HepG2 (cell line): ENCODE data around the gene ABHD15. TPM values are rescaled to one million over a fixed set of nuclear protein-coding genes. Genes with fewer than 3 reads are reported as not detected.

Experiments
- ARID5B ChIP-seq: IDR thresholded peaks from 2 replicates; pipeline ENCODE4 v1.4.0; 2020; ENCODE audit warnings: mild to moderate bottlenecking, missing genetic modification reagents
- ATF4 ChIP-seq, 2 experiments: fragments of 450-650 bp in 1 of 2; sonication (generic) in 1 of 2; formaldehyde crosslinking; IDR thresholded peaks; 2 replicates each; pipeline versions ENCODE4 v1.5.0 to v1.8.0; 2020 to 2022; ENCODE audit warnings: mild to moderate bottlenecking in 1 of 2, missing genetic modification reagents in 1 of 2
- E2F1 ChIP-seq: sonication (generic); formaldehyde crosslinking; IDR thresholded peaks from 2 replicates; pipeline ENCODE4 v1.5.0; 2020; ENCODE audit warnings: missing genetic modification reagents
- ETV6 ChIP-seq: sonication (generic); formaldehyde crosslinking; conservative IDR thresholded peaks from 2 replicates; pipeline ENCODE4 v1.4.0; 2020; ENCODE audit warnings: missing genetic modification reagents
- HDAC6 ChIP-seq: fragments of 200-600 bp; sonication (generic); IDR thresholded peaks from 2 replicates; pipeline ENCODE4 v1.7.0; 2017; ENCODE audit warnings: mild to moderate bottlenecking, antibody characterized with exemption, low read length, low read depth
- HNF1A ChIP-seq, 2 experiments: sonication (generic) in 1 of 2; formaldehyde crosslinking in 1 of 2; IDR thresholded peaks; 2 replicates each; pipeline versions ENCODE4 v1.4.0 to v1.6.1; 2016 to 2020; ENCODE audit warnings: borderline replicate concordance in 1 of 2, low read depth in 1 of 2, mild to moderate bottlenecking in 1 of 2, missing genetic modification reagents in 1 of 2
- NONO ChIP-seq, 2 experiments: fragments of 450-650 bp in 1 of 2; sonication (generic) in 1 of 2; formaldehyde crosslinking in 1 of 2; IDR thresholded peaks in 1 of 2; conservative IDR thresholded peaks in 1 of 2; 2 replicates each; pipeline versions ENCODE4 v1.6.1 to v1.8.0; 2017 to 2022; ENCODE audit warnings: mild to moderate bottlenecking in 1 of 2, missing genetic modification reagents in 1 of 2, moderate library complexity in 1 of 2
- THYN1 ChIP-seq: sonication (generic); formaldehyde crosslinking; IDR thresholded peaks from 2 replicates; pipeline ENCODE4 v1.8.1; 2023; ENCODE audit warnings: low read depth, mild to moderate bottlenecking, moderate library complexity, missing genetic modification reagents, borderline replicate concordance
- TOPORS ChIP-seq: sonication (generic); formaldehyde crosslinking; IDR thresholded peaks from 2 replicates; pipeline ENCODE4 v1.8.0; 2023; ENCODE audit warnings: mild to moderate bottlenecking, missing genetic modification reagents
- TP53 ChIP-seq: sonication (generic); formaldehyde crosslinking; conservative IDR thresholded peaks from 2 replicates; pipeline ENCODE4 v1.4.0; 2020; ENCODE audit warnings: missing genetic modification reagents
- ZBTB39 ChIP-seq: sonication (generic); formaldehyde crosslinking; IDR thresholded peaks from 2 replicates; pipeline ENCODE4 v1.5.0; 2020; ENCODE audit warnings: missing genetic modification reagents
- ZBTB7B ChIP-seq: sonication (generic); formaldehyde crosslinking; IDR thresholded peaks from 2 replicates; pipeline ENCODE4 v1.4.0; 2020; ENCODE audit warnings: missing genetic modification reagents
- ZNF282 ChIP-seq: fragments of 450-650 bp; IDR thresholded peaks from 2 replicates; pipeline ENCODE4 v1.6.1; 2018; ENCODE audit not compliant: partially characterized antibody
- ZNF414 ChIP-seq: sonication (generic); formaldehyde crosslinking; IDR thresholded peaks from 2 replicates; pipeline ENCODE4 v1.5.0; 2020; ENCODE audit warnings: missing genetic modification reagents
- ZNF501 ChIP-seq: sonication (generic); formaldehyde crosslinking; IDR thresholded peaks from 2 replicates; pipeline ENCODE4 v1.5.1; 2020; ENCODE audit warnings: mild to moderate bottlenecking, moderate library complexity, missing genetic modification reagents
- polyA plus RNA-seq, 8 experiments: library from polyadenylated mRNA; depleted of rRNA in 3 of 8; stranded (reverse) in 7 of 8; unstranded in 1 of 8; fragments of >200 nt; fragmentation: Illumina TruSeq in 4 of 8; extraction: Trizol in 4 of 8; gene quantifications; 2 replicates each; pipeline versions ENCODE4 v1.2.1 to v1.2.3, GENCODE V29; 2011 to 2016; ENCODE audit warnings: low read depth in 4 of 8, missing spikeins in 1 of 8, mixed read lengths in 1 of 8; ENCODE audit not compliant: insufficient read depth in 1 of 8
- total RNA-seq, 5 experiments: library from RNA; depleted of rRNA; stranded (reverse); fragments of >200 nt; fragmentation: Illumina TruSeq; extraction: Trizol; gene quantifications; 2 replicates each; pipeline ENCODE4 v1.2.3, GENCODE V29; 2016; ENCODE audit warnings: low read depth in 1 of 5

The ABHD15 gene
- total and polyA plus RNA-seq, 2 of the 13 experiments (the other 11 are each of a cell fraction or from before 2014, with no cell fraction given), result 2.4 to 7.7 TPM

- peak; percentile 98 for TF ChIP-seq HNF1A (IDR thresholded peaks at IDR 0.05; ENCODE audit: low read depth)
- peak; percentile 98 for TF ChIP-seq HNF1A (CRISPR knock-in tag; IDR thresholded peaks at IDR 0.05; ENCODE audit: borderline replicate concordance)
- no peak for TF ChIP-seq E2F1
- no peak for TF ChIP-seq NONO (IDR thresholded peaks at IDR 0.05)
- no peak for TF ChIP-seq NONO (CRISPR knock-in tag; conservative IDR thresholded peaks at IDR 0.05)
- TF ChIP-seq ZBTB7B (CRISPR knock-in tag), result no peak
- TF ChIP-seq ZNF501 (CRISPR knock-in tag), result no peak
- no peak for TF ChIP-seq ZNF414
- no peak for TF ChIP-seq ZBTB39 (CRISPR knock-in tag)
- peak in 1 of 2 experiments; percentile 75; a peak in 2 of 4 replicates for TF ChIP-seq ATF4 (CRISPR knock-in tag; IDR thresholded peaks at IDR 0.05)
- peak; percentile 77 for TF ChIP-seq ARID5B (CRISPR knock-in tag)
- no peak for TF ChIP-seq TP53 (CRISPR knock-in tag)
- no peak for TF ChIP-seq ETV6 (CRISPR knock-in tag)
- TF ChIP-seq HDAC6, result no peak
- no peak for TF ChIP-seq ZNF282
- no peak for TF ChIP-seq TOPORS (CRISPR knock-in tag)
- no peak for TF ChIP-seq THYN1 (CRISPR knock-in tag)
Observed at GRCh38 chr17:29555840-29556239, 11.0 kb downstream of the ABHD15 start (continued).
